KMS-11 (cell line): ENCODE results near the gene ARFGEF2.
A peak's percentile ranks its signal among the peaks of the same experiment; 100 is the strongest.

ENCODE experiments used
- H2AFZ ChIP-seq: fragments of 200-600 bp; sonication (generic); 2 replicates; pipeline ENCODE4 v1.6.1; 2016; ENCODE audit warnings: antibody characterized with exemption, mixed run types, low read depth
- H3K27ac ChIP-seq: fragments of 200-600 bp; sonication (generic); 2 replicates; pipeline ENCODE4 v1.6.1; 2016; ENCODE audit warnings: mild to moderate bottlenecking, mixed run types
- H3K27me3 ChIP-seq: fragments of 200-600 bp; sonication (generic); 2 replicates; pipeline ENCODE4 v1.6.1; 2017; ENCODE audit warnings: mild to moderate bottlenecking, low read depth, mixed run types, moderate library complexity; ENCODE audit not compliant: insufficient read depth
- H3K36me3 ChIP-seq: fragments of 200-600 bp; sonication (generic); 2 replicates; pipeline ENCODE4 v1.6.1; 2017; ENCODE audit warnings: mild to moderate bottlenecking, mixed run types; ENCODE audit not compliant: insufficient read depth
- H3K4me1 ChIP-seq: fragments of 200-600 bp; sonication (generic); 2 replicates; pipeline ENCODE4 v1.6.1; 2016; ENCODE audit warnings: mild to moderate bottlenecking, low read depth, mixed run types; ENCODE audit not compliant: poor library complexity, severe bottlenecking
- H3K4me2 ChIP-seq: fragments of 200-600 bp; sonication (generic); 2 replicates; pipeline ENCODE4 v1.7.0; 2016; ENCODE audit warnings: mild to moderate bottlenecking, mixed run types
- H3K4me3 ChIP-seq: fragments of 200-600 bp; sonication (generic); IDR thresholded peaks from 2 replicates; pipeline ENCODE4 v1.6.1; 2017; ENCODE audit warnings: low read depth, low read length, mixed read lengths; ENCODE audit not compliant: insufficient read depth
- H3K79me2 ChIP-seq: fragments of 200-600 bp; sonication (generic); 2 replicates; pipeline ENCODE4 v1.6.1; 2016; ENCODE audit warnings: low read depth, mixed run types; ENCODE audit not compliant: insufficient read depth
- H3K9ac ChIP-seq: fragments of 200-600 bp; sonication (generic); 2 replicates; pipeline ENCODE4 v1.6.1; 2016; ENCODE audit warnings: mild to moderate bottlenecking, mixed run types
- H4K20me1 ChIP-seq: fragments of 200-600 bp; sonication (generic); 2 replicates; pipeline ENCODE4 v1.6.1; 2016; ENCODE audit warnings: mild to moderate bottlenecking, mixed run types; ENCODE audit not compliant: insufficient read depth
- CTCF ChIP-seq: fragments of 200-600 bp; sonication (generic); conservative IDR thresholded peaks from 2 replicates; pipeline ENCODE4 v1.6.1; 2017; ENCODE audit warnings: low read depth, mild to moderate bottlenecking, antibody characterized with exemption, low read length, moderate library complexity, mixed read lengths

The ARFGEF2 gene

GRCh38 chr20:48912065-48912464, 9.4 kb upstream of the ARFGEF2 start:
- no peak overlapping the region for H3K4me3 ChIP-seq
- peak overlapping the region; percentile 27; the same call in 1 of the 2 replicates for H2AFZ ChIP-seq
- no peaks in the 10 kb centered on the region for H3K27me3 ChIP-seq
- peak overlapping the region; percentile 42 for H3K4me2 ChIP-seq
- no peaks in the 10 kb centered on the region for H3K79me2 ChIP-seq
- no peaks in the 10 kb centered on the region for H3K36me3 ChIP-seq
- no peak overlapping the region for H3K9ac ChIP-seq
- H3K4me1 ChIP-seq = peaks cover 20% of the 10 kb centered on the region
- TF ChIP-seq CTCF = no peak
- no peaks in the 10 kb centered on the region for H4K20me1 ChIP-seq
- peak overlapping the region; percentile 28; the same call in 1 of the 2 replicates for H3K27ac ChIP-seq

GRCh38 chr20:48916699-48917098, 4.8 kb upstream of the ARFGEF2 start:
- no peak for TF ChIP-seq CTCF
- Histone ChIP-seq H3K4me1 (peaks cover 26% of the 10 kb centered on the region), H4K20me1 (no peaks in the 10 kb centered on the region), H3K4me2 (no peak overlapping the region), H3K27ac (no peak overlapping the region), H3K9ac (no peak overlapping the region), H3K36me3 (no peaks in the 10 kb centered on the region), H2AFZ (no peak overlapping the region), H3K27me3 (no peaks in the 10 kb centered on the region), H3K4me3 (no peak overlapping the region), H3K79me2 (peaks cover under 1% of the 10 kb centered on the region; the same call in 1 of the 2 replicates)

- no peak overlapping the region for H2AFZ ChIP-seq
- no peak overlapping the region for H3K9ac ChIP-seq
- H3K79me2 ChIP-seq = peaks cover 24% of the 10 kb centered on the region
- TF ChIP-seq CTCF = no peak
- no peak overlapping the region for H3K4me3 ChIP-seq
- no peak overlapping the region for H3K4me2 ChIP-seq
- H3K27ac ChIP-seq = no peak overlapping the region
- no peaks in the 10 kb centered on the region for H3K36me3 ChIP-seq
- peaks cover 31% of the 10 kb centered on the region for H3K4me1 ChIP-seq
- H3K27me3 ChIP-seq = no peaks in the 10 kb centered on the region
- no peaks in the 10 kb centered on the region for H4K20me1 ChIP-seq
Observed at GRCh38 chr20:48919336-48919881, 2.1 kb upstream of the ARFGEF2 start.

- Histone ChIP-seq H3K27me3 (no peaks in the 10 kb centered on the region), H4K20me1 (no peaks in the 10 kb centered on the region), H2AFZ (no peak overlapping the region), H3K4me2 (no peak overlapping the region; the same call in 1 of the 2 replicates), H3K79me2 (peaks cover 30% of the 10 kb centered on the region), H3K36me3 (no peaks in the 10 kb centered on the region), H3K27ac (no peak overlapping the region), H3K4me3 (no peak overlapping the region), H3K9ac (no peak overlapping the region), H3K4me1 (peaks cover 37% of the 10 kb centered on the region)
- no peak for TF ChIP-seq CTCF
Observed at GRCh38 chr20:48919882-48920526, 1.5 kb upstream of the ARFGEF2 start.
